ENCODE results near the gene SEMA5B. TPM values are rescaled to one million over a fixed set of nuclear protein-coding genes. Genes with fewer than 3 reads are reported as not detected.

SEMA5B gene
- total and polyA plus RNA-seq, 2 of the 4 experiments (the other 2 are of a cell fraction), result not detected

DNA sequence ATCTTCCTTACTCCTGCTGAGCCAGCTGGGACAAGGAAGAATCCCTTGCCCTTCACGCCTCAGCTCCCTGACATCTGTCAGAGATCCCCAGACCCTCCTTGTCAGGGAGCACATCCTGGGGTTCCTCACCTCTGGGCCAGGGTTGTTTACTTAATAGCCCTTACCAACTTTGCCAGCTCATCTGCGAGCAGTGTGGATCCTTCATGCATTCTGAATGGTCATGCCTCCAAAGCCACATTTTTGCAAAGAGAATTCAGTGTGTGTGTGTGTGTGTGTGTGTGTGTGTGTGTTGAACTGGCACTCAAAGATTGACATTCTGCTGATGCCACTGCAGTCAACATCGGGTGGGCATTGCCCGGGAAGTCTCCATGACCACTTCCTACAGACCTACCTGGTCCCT, 120.1 kb downstream of the SEMA5B start:
- no peak overlapping the region for H4K8ac ChIP-seq (ENCODE audit: low read depth in 2 of 2, low read length in 2 of 2)
- H3K56ac ChIP-seq (ENCODE audit: extremely low read depth, insufficient read depth, low read length), result no peak overlapping the region
- POLR2A ChIA-PET (ENCODE audit: unreplicated experiment), result no interaction called here
- H3K9me1 ChIP-seq (ENCODE audit: insufficient read depth, low read length), result no peaks in the 10 kb centered on the region
- DNase-seq (no peak), ATAC-seq (ENCODE audit: low read depth) (no peak)
- no TSS peak for BruUV-seq (replicated peaks)
- H4K5ac ChIP-seq (ENCODE audit: low read depth, low read length), result no peak overlapping the region
- H3K36me3 ChIP-seq (ENCODE audit: control insufficient read depth, insufficient read depth, low read length), result no peaks in the 10 kb centered on the region
- no peak overlapping the region for H3K4ac ChIP-seq (ENCODE audit: low read depth, low read length)
- no peak overlapping the region for H2BK5ac ChIP-seq (ENCODE audit: low read depth, low read length, poor library complexity, severe bottlenecking)
- no peak overlapping the region for H2AK5ac ChIP-seq (ENCODE audit: low read depth, low read length)
- TF ChIP-seq MAFK (IDR thresholded peaks at IDR 0.05; ENCODE audit: low read depth, low read length) (no peak), RCOR1 (IDR thresholded peaks at IDR 0.05; ENCODE audit: insufficient replicate concordance, low read length) (no peak), CHD1 (IDR thresholded peaks at IDR 0.05; ENCODE audit: low read depth, low read length) (no peak), RFX5 (IDR thresholded peaks at IDR 0.05; ENCODE audit: low read depth, low read length) (no peak), FOS (IDR thresholded peaks at IDR 0.05; ENCODE audit: low read depth, low read length) (no peak), SMC3 (IDR thresholded peaks at IDR 0.05; ENCODE audit: low read depth, low read length) (no peak), MAZ (IDR thresholded peaks at IDR 0.05; ENCODE audit: borderline replicate concordance, low read depth, low read length) (no peak), CEBPB (IDR thresholded peaks at IDR 0.05; ENCODE audit: low read depth, low read length) (no peak), POLR2A (IDR thresholded peaks at IDR 0.05; ENCODE audit: low read depth, low read length) (no peak), RAD21 (IDR thresholded peaks at IDR 0.05; ENCODE audit: low read length) (no peak), NFE2L2 (IDR thresholded peaks at IDR 0.05; ENCODE audit: low read depth, low read length) (no peak), MXI1 (IDR thresholded peaks at IDR 0.05; ENCODE audit: borderline replicate concordance, low read depth, low read length) (no peak), BHLHE40 (IDR thresholded peaks at IDR 0.05; ENCODE audit: low read depth, low read length) (no peak)
- TF ChIP-seq, protein P1, sequence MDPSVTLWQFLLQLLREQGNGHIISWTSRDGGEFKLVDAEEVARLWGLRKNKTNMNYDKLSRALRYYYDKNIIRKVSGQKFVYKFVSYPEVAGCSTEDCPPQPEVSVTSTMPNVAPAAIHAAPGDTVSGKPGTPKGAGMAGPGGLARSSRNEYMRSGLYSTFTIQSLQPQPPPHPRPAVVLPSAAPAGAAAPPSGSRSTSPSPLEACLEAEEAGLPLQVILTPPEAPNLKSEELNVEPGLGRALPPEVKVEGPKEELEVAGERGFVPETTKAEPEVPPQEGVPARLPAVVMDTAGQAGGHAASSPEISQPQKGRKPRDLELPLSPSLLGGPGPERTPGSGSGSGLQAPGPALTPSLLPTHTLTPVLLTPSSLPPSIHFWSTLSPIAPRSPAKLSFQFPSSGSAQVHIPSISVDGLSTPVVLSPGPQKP (IDR thresholded peaks at IDR 0.05; ENCODE audit: borderline replicate concordance, low read depth, low read length), result no peak
- TF ChIP-seq, protein P2, sequence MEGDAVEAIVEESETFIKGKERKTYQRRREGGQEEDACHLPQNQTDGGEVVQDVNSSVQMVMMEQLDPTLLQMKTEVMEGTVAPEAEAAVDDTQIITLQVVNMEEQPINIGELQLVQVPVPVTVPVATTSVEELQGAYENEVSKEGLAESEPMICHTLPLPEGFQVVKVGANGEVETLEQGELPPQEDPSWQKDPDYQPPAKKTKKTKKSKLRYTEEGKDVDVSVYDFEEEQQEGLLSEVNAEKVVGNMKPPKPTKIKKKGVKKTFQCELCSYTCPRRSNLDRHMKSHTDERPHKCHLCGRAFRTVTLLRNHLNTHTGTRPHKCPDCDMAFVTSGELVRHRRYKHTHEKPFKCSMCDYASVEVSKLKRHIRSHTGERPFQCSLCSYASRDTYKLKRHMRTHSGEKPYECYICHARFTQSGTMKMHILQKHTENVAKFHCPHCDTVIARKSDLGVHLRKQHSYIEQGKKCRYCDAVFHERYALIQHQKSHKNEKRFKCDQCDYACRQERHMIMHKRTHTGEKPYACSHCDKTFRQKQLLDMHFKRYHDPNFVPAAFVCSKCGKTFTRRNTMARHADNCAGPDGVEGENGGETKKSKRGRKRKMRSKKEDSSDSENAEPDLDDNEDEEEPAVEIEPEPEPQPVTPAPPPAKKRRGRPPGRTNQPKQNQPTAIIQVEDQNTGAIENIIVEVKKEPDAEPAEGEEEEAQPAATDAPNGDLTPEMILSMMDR (conservative IDR thresholded peaks at IDR 0.05; ENCODE audit: low read depth, low read length), result no peak
- TF ChIP-seq, protein P3, sequence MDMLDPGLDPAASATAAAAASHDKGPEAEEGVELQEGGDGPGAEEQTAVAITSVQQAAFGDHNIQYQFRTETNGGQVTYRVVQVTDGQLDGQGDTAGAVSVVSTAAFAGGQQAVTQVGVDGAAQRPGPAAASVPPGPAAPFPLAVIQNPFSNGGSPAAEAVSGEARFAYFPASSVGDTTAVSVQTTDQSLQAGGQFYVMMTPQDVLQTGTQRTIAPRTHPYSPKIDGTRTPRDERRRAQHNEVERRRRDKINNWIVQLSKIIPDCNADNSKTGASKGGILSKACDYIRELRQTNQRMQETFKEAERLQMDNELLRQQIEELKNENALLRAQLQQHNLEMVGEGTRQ (IDR thresholded peaks at IDR 0.05; ENCODE audit: low read depth, low read length), result no peak
- H3K9ac ChIP-seq (ENCODE audit: low read depth, low read length), result no peak overlapping the region
- intact Hi-C loops (cut with micrococcal nuclease) (no loop called here), dilution Hi-C loops (cut with HindIII; ENCODE audit: low sequenced_read_pairs, unreplicated experiment) (no loop called here), in situ Hi-C loops (cut with MboI; ENCODE audit: low sequenced_read_pairs) (no loop called here)
- H3K79me1 ChIP-seq (ENCODE audit: low read depth in 1 of 2, low read length in 2 of 2), result no peaks in the 10 kb centered on the region
- peaks cover 2% of the 10 kb centered on the region; the same call in 1 of the 2 replicates for H3K9me3 ChIP-seq (ENCODE audit: control insufficient read depth, insufficient read depth, low read length)
- no peak overlapping the region for H3K4me3 ChIP-seq (ENCODE audit: insufficient read depth, low read depth, low read length)
- peaks cover 41% of the 10 kb centered on the region for H3K27me3 ChIP-seq (ENCODE audit: control insufficient read depth, insufficient read depth, low read length)
- CTCF ChIA-PET, result no interaction called here
- no peak overlapping the region for H2AFZ ChIP-seq (replicated peaks; ENCODE audit: low read length, poor library complexity)
- no peak overlapping the region for H3K14ac ChIP-seq (replicated peaks; ENCODE audit: low read depth, low read length)
- no peak overlapping the region for H3K4me2 ChIP-seq (ENCODE audit: low read depth, low read length)
- H3K27ac ChIP-seq (ENCODE audit: insufficient read depth, low read length), result no peak overlapping the region
- no peak overlapping the region for H2BK15ac ChIP-seq (ENCODE audit: low read depth, low read length)
- H3K4me1 ChIP-seq (ENCODE audit: control insufficient read depth, insufficient read depth, low read length), result no peaks in the 10 kb centered on the region
- no peak overlapping the region for H3K23ac ChIP-seq (ENCODE audit: low read depth, low read length)
- H4K91ac ChIP-seq (ENCODE audit: insufficient read depth, low read depth, low read length), result no peak overlapping the region
- H2BK20ac ChIP-seq (ENCODE audit: low read depth, low read length), result no peak overlapping the region
- no peak overlapping the region for H2BK120ac ChIP-seq (ENCODE audit: low read depth, low read length)
- no peaks in the 10 kb centered on the region for H4K20me1 ChIP-seq (ENCODE audit: insufficient read depth, low read length)
- 84% methylated on average over 2 of the region's 4 CpGs; no CpG with 5 or more reads in 1 of the 2 experiments for WGBS, 2 experiments (ENCODE audit: extremely low coverage in 2 of 2, insufficient read length in 1 of 2)
- no peak overlapping the region for H2AK9ac ChIP-seq (replicated peaks; ENCODE audit: low read depth, low read length, poor library complexity)
- no peak overlapping the region for H3K18ac ChIP-seq (ENCODE audit: low read depth, low read length)

All from IMR-90 (cell line).